ENCODE data around the gene AGPAT3.

GRCh38 chr21:43981151-43981870, 116.3 kb downstream of the AGPAT3 start:
- TF ChIP-seq ZFX (IDR thresholded peaks at IDR 0.05; ENCODE audit: borderline replicate concordance) = no peak
- TF ChIP-seq, protein P1, sequence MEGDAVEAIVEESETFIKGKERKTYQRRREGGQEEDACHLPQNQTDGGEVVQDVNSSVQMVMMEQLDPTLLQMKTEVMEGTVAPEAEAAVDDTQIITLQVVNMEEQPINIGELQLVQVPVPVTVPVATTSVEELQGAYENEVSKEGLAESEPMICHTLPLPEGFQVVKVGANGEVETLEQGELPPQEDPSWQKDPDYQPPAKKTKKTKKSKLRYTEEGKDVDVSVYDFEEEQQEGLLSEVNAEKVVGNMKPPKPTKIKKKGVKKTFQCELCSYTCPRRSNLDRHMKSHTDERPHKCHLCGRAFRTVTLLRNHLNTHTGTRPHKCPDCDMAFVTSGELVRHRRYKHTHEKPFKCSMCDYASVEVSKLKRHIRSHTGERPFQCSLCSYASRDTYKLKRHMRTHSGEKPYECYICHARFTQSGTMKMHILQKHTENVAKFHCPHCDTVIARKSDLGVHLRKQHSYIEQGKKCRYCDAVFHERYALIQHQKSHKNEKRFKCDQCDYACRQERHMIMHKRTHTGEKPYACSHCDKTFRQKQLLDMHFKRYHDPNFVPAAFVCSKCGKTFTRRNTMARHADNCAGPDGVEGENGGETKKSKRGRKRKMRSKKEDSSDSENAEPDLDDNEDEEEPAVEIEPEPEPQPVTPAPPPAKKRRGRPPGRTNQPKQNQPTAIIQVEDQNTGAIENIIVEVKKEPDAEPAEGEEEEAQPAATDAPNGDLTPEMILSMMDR (IDR thresholded peaks at IDR 0.05) = no peak
